ENCODE measurements around the gene CDH23. TPM values are rescaled to one million over a fixed set of nuclear protein-coding genes. Genes with fewer than 3 reads are reported as not detected.

CDH23 gene
- polyA plus RNA-seq, 1 donor (not counting 4 experiments of a cell fraction or from before 2014, with no cell fraction given), result 0.01 TPM

DNA sequence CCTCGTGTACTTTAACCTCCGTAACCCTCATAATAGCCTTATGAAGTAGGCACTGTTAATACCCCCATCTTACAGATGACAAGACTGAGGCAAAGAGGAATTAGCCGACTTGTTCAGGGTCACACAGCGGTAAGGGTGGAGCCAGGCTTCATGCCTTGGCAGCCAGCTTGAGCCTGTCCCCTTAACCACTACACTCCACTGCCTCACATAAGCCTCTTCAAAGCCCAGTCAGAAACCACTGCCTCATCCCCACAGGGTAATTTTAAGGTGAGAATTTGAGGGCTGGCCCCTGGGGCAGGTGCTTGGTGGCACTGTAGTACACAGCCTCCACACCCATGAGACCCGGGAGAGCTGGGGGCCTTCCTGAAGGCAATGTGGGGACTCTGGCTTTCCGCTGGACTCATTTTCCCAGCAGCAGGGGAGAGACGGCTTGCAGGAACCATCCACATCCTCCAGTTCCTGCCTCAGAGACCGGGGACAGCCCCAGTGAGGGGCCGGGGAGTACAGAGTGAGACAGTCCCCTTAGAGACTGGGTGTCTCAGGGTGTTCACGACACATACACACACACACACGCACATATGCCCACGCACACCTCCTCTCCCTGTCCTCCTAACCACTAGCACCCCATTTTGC is 330.5 kb downstream of the CDH23 start:
- DNase-seq (ENCODE audit: low read depth, low spot score) (no peak), FAIRE-seq (no peak)
- Histone ChIP-seq H3K9me1 (ENCODE audit: control insufficient read depth, extremely low read depth, insufficient read depth, low read length) (no peaks in the 10 kb centered on the region), H3K36me3 (ENCODE audit: control insufficient read depth in 2 of 2, extremely low read depth in 1 of 2, insufficient read depth in 2 of 2, low read length in 2 of 2) (no peaks in the 10 kb centered on the region), H3K9me3 (ENCODE audit: control insufficient read depth, low read depth, low read length) (no peaks in the 10 kb centered on the region), H3K79me2 (ENCODE audit: control insufficient read depth, insufficient read depth, low read length) (no peaks in the 10 kb centered on the region), H3K27ac (ENCODE audit: control insufficient read depth, insufficient read depth, low read length) (no peak overlapping the region), H3K4me3 (ENCODE audit: control insufficient read depth in 2 of 3, extremely low read depth in 1 of 3, insufficient read depth in 2 of 3, low read depth in 1 of 3, low read length in 3 of 3) (no peak overlapping the region), H3K9ac (ENCODE audit: control insufficient read depth, extremely low read depth, insufficient read depth, low read length) (no peak overlapping the region), H4K20me1 (ENCODE audit: control insufficient read depth, extremely low read depth, insufficient read depth, low read length) (no peaks in the 10 kb centered on the region), H3K4me1 (ENCODE audit: control insufficient read depth, extremely low read depth, insufficient read depth, low read length) (peaks cover 26% of the 10 kb centered on the region), H2AFZ (ENCODE audit: control insufficient read depth, low read length) (no peak overlapping the region), H3K4me2 (ENCODE audit: control insufficient read depth, extremely low read depth, insufficient read depth, low read depth, low read length) (no peak overlapping the region), H3K27me3 (ENCODE audit: control insufficient read depth, extremely low read depth, insufficient read depth, low read length) (peaks cover 3% of the 10 kb centered on the region)
- dilution Hi-C loops (cut with MboI; ENCODE audit: extremely low pct_ligation_motif_present, low sequenced_read_pairs), result no loop called here
- TF ChIP-seq EZH2 (IDR thresholded peaks at IDR 0.05; ENCODE audit: low read length) (no peak), CTCF (optimal IDR thresholded peaks at IDR 0.05 in 1 of 3, IDR thresholded peaks at IDR 0.05 in 1 of 3, conservative IDR thresholded peaks at IDR 0.05 in 1 of 3; ENCODE audit: extremely low read depth in 1 of 3, insufficient read depth in 2 of 3, low read length in 3 of 3) (no peak)

GRCh38 chr10:71727738-71728737 is 331.3 kb downstream of the CDH23 start:
- FAIRE-seq (no peak), DNase-seq (ENCODE audit: low read depth, low spot score) (no peak)
- Histone ChIP-seq H4K20me1 (ENCODE audit: control insufficient read depth, extremely low read depth, insufficient read depth, low read length) (no peaks in the 10 kb centered on the region), H3K79me2 (ENCODE audit: control insufficient read depth, insufficient read depth, low read length) (no peaks in the 10 kb centered on the region), H3K4me2 (ENCODE audit: control insufficient read depth, extremely low read depth, insufficient read depth, low read depth, low read length) (peak overlapping the region; percentile 4), H3K27ac (ENCODE audit: control insufficient read depth, insufficient read depth, low read length) (no peak overlapping the region), H3K4me3 (ENCODE audit: control insufficient read depth in 2 of 3, extremely low read depth in 1 of 3, insufficient read depth in 2 of 3, low read depth in 1 of 3, low read length in 3 of 3) (no peak overlapping the region), H3K27me3 (ENCODE audit: control insufficient read depth, extremely low read depth, insufficient read depth, low read length) (peaks cover 4% of the 10 kb centered on the region), H2AFZ (ENCODE audit: control insufficient read depth, low read length) (no peak overlapping the region), H3K4me1 (ENCODE audit: control insufficient read depth, extremely low read depth, insufficient read depth, low read length) (peaks cover 26% of the 10 kb centered on the region), H3K9ac (ENCODE audit: control insufficient read depth, extremely low read depth, insufficient read depth, low read length) (no peak overlapping the region), H3K36me3 (ENCODE audit: control insufficient read depth in 2 of 2, extremely low read depth in 1 of 2, insufficient read depth in 2 of 2, low read length in 2 of 2) (no peaks in the 10 kb centered on the region), H3K9me1 (ENCODE audit: control insufficient read depth, extremely low read depth, insufficient read depth, low read length) (no peaks in the 10 kb centered on the region), H3K9me3 (ENCODE audit: control insufficient read depth, low read depth, low read length) (no peaks in the 10 kb centered on the region)
- dilution Hi-C loops (cut with MboI; ENCODE audit: extremely low pct_ligation_motif_present, low sequenced_read_pairs), result no loop called here
- TF ChIP-seq CTCF (optimal IDR thresholded peaks at IDR 0.05 in 1 of 3, IDR thresholded peaks at IDR 0.05 in 1 of 3, conservative IDR thresholded peaks at IDR 0.05 in 1 of 3; ENCODE audit: extremely low read depth in 1 of 3, insufficient read depth in 2 of 3, low read length in 3 of 3) (no peak), EZH2 (IDR thresholded peaks at IDR 0.05; ENCODE audit: low read length) (no peak)
